Tongue (tissue), 1 donor: ENCODE measurements around the gene OR2J1. TPM values are rescaled to one million over a fixed set of nuclear protein-coding genes. Genes with fewer than 3 reads are reported as not detected.

Source experiments
- total RNA-seq: library from RNA; depleted of rRNA; stranded (reverse); fragments of >200 nt; gene quantifications from one replicate; pipeline ENCODE4 v1.2.3, GENCODE V29; 2014

OR2J1 gene
- total RNA-seq, 1 donor from 2014 or later = not detected

Other genes with a start within 250 kb of the OR2J1 start
- gene TRIM27, start 175.5 kb upstream of the OR2J1 start, total RNA-seq = 57.5 TPM
- gene ZNF311, start 94.2 kb upstream of the OR2J1 start, total RNA-seq = 1.5 TPM
- gene OR2W1, start 54.3 kb upstream of the OR2J1 start, total RNA-seq = not detected
- not detected for gene OR2B3, start 12.2 kb upstream of the OR2J1 start, total RNA-seq
- gene OR2J3, start 8.6 kb downstream of the OR2J1 start, total RNA-seq = not detected
- not detected for gene OR2J2, start 71.4 kb downstream of the OR2J1 start, total RNA-seq
- not detected for gene OR14J1, start 202.2 kb downstream of the OR2J1 start, total RNA-seq